HFFc6 (cell line): ENCODE results near the gene PROK2. TPM values are rescaled to one million over a fixed set of nuclear protein-coding genes. Genes with fewer than 3 reads are reported as not detected.

ENCODE experiments used
- DNase-seq: peaks from one replicate; pipeline ENCODE4 v3.0.0-alpha.2; 2018
- H3K27ac Mint-ChIP-seq: 2 replicates; pipeline ENCODE4 v1.8.0; 2020; ENCODE audit warnings: mild to moderate bottlenecking, mixed read lengths
- H3K27me3 Mint-ChIP-seq: 2 replicates; pipeline ENCODE4 v1.8.0; 2021; ENCODE audit warnings: mild to moderate bottlenecking, moderate library complexity, mixed read lengths; ENCODE audit not compliant: insufficient read depth
- H3K36me3 Mint-ChIP-seq: 2 replicates; pipeline ENCODE4 v1.8.0; 2021; ENCODE audit warnings: low read depth, mixed read lengths
- H3K4me1 Mint-ChIP-seq: 2 replicates; pipeline ENCODE4 v1.8.0; 2020; ENCODE audit warnings: low read depth, mixed read lengths
- H3K4me3 Mint-ChIP-seq: 2 replicates; pipeline ENCODE4 v1.8.0; 2020; ENCODE audit warnings: mild to moderate bottlenecking, moderate library complexity, mixed read lengths
- H3K9me3 Mint-ChIP-seq: 2 replicates; pipeline ENCODE4 v1.8.0; 2020; ENCODE audit warnings: mild to moderate bottlenecking, mixed read lengths
- long read RNA-seq: library from polyadenylated mRNA; unstranded; transcript quantifications from one replicate; pipeline ENCODE4 v2.0.0, GENCODE V29; 2019
- total RNA-seq, 6 experiments: library from RNA; stranded (reverse); fragmentation: NEBNext Ultra II Directional; extraction: Animal tissue kit (Norgen Biotek cat#: 25700); gene quantifications; 2 replicates in 1 of 6; 3 replicates in 5 of 6; pipeline ENCODE4 v1.2.3, GENCODE V29; 2021
- TF ChIP-seq, protein P1 (sequence below): fragments of 200-600 bp; sonication (generic); IDR thresholded peaks from 2 replicates; pipeline ENCODE4 v1.5.0; 2021; ENCODE audit warnings: antibody characterized with exemption, mild to moderate bottlenecking

The PROK2 gene, protein sequence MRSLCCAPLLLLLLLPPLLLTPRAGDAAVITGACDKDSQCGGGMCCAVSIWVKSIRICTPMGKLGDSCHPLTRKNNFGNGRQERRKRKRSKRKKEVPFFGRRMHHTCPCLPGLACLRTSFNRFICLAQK
- total RNA-seq: not detected
- long read RNA-seq: 0 reads

DNA sequence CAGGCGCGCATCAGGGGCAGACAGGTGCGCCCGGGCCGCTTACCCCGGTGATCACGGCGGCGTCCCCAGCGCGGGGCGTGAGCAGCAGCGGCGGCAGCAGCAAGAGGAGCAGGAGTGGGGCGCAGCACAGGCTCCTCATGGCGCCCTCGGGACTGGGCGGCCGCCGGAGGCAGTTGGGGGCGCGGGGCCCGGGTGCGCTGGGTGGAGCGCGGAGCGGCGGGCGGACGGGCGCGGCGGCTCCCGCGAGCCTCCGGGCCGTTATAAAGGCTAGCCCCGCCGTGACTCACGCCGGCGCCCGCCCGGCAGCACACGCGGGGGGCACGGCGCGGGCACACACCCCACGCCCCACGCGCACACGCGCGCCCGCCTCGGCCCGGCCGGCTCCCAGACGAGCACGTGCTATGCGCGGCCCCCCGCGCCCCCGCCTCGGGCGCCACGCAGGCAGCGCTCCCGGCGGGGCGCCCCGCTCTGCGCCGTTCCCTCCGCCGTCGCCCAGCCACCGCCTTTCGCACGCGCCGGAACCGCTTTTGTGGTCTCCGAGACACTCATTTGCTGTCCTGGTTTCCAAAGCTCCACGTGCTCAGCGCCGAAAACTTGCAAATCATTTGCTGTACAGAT, at the start of gene PROK2:
Gene PROK2, minus strand, starts transcription at position 235 of the 618 bp plus-strand sequence. Its CDS starts 96 bp downstream, at position 139.
- no peak within 1 kb of the TSS for H3K27ac Mint-ChIP-seq
- H3K4me3 Mint-ChIP-seq: no peak within 1 kb of the TSS
- no peaks in the 10 kb centered on the region for H3K9me3 Mint-ChIP-seq
- TF ChIP-seq, protein P1, sequence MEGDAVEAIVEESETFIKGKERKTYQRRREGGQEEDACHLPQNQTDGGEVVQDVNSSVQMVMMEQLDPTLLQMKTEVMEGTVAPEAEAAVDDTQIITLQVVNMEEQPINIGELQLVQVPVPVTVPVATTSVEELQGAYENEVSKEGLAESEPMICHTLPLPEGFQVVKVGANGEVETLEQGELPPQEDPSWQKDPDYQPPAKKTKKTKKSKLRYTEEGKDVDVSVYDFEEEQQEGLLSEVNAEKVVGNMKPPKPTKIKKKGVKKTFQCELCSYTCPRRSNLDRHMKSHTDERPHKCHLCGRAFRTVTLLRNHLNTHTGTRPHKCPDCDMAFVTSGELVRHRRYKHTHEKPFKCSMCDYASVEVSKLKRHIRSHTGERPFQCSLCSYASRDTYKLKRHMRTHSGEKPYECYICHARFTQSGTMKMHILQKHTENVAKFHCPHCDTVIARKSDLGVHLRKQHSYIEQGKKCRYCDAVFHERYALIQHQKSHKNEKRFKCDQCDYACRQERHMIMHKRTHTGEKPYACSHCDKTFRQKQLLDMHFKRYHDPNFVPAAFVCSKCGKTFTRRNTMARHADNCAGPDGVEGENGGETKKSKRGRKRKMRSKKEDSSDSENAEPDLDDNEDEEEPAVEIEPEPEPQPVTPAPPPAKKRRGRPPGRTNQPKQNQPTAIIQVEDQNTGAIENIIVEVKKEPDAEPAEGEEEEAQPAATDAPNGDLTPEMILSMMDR: no peak
- H3K4me1 Mint-ChIP-seq: peaks cover 6% of the 10 kb centered on the region; the same call in 1 of the 2 replicates
- DNase-seq: no peak
- H3K36me3 Mint-ChIP-seq: no peaks in the 10 kb centered on the region
- peaks cover 23% of the 10 kb centered on the region for H3K27me3 Mint-ChIP-seq

DNA sequence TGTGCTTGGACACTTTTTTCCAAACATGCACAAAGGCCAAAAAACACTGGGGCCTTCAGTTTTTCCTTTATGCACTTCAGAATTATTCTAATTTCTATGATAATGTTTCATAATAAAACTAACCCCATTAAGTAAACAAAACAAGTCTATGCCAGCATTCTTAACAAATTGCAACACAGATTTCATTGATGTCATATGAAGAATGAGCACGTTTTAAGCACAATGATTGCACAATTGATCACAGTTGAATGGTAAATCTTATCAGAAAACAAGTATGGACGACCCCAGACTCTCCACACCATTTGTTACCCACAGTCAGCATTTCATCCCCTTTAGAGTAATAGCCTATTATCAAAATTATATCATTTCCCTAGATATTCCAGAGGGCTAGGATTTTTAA, 46.7 kb upstream of the PROK2 start:
- TF ChIP-seq, protein P1: no peak
- no peaks in the 10 kb centered on the region for H3K4me1 Mint-ChIP-seq
- no peak for DNase-seq

DNA sequence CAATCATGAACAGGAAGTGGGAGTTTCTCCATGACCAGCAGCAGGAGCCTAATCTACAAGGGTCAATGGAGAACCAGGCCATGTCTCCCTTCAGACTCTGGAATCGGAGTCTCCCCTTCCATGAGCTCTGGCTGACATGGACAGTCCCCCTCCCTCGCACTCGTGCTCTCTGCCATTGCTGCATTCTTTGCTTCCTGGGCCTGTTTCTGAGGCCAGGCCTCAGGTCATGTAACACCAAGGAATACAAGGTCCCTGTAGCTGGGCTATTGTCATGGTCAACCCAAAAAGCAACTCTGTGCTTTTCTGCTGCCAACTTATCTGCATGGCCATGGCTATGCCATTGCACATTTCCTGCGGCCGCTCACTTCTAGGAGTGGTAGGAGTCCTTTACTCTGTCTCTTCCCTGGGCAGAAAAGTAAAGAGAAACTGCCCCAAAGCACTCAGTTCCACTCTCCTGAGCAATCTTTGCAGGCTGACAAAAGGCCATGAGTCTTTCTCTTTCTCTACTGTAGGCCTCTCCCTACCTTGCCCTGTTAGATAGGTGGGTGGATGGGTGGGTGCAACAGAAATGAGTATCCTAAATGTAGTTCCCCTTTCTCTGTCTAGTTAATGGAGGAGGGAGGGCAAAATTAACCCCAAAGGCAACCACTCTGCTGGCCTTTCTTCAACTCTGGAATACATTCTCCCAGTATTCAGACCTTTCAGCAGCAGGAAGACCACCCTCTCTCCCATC, 40.8 kb upstream of the PROK2 start:
- Mint-ChIP-seq H3K36me3 (no peaks in the 10 kb centered on the region), H3K4me3 (no peak overlapping the region), H3K27ac (no peak overlapping the region), H3K9me3 (no peaks in the 10 kb centered on the region), H3K27me3 (peaks cover 15% of the 10 kb centered on the region; the same call in 1 of the 2 replicates), H3K4me1 (no peaks in the 10 kb centered on the region)
- DNase-seq: no peak
- TF ChIP-seq, protein P1: no peak

More for the DNA sequence above, 46.7 kb upstream of the PROK2 start:
- no peaks in the 10 kb centered on the region for H3K36me3 Mint-ChIP-seq
- no peak overlapping the region for H3K27ac Mint-ChIP-seq
- H3K4me3 Mint-ChIP-seq: no peak overlapping the region
- no peaks in the 10 kb centered on the region for H3K9me3 Mint-ChIP-seq
- peaks cover 8% of the 10 kb centered on the region for H3K27me3 Mint-ChIP-seq

DNA sequence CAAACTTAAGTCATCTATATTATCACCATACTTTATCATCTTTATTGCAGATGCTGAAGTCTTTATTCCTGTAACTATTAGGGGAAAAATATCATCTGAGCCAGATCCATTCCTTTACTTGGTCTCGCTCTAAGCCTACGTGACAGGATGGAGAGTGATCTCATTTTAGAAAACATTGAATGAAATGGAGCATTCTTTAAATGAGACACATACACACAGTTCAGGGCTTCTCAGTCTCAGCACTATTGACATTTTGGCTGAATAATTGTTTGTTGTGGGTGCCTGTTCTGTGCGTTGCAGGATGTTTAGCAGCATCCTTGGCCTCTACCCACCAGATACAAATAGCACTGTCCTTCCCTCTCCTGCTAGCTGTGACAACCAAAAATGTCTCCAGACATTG, 36.2 kb upstream of the PROK2 start:
- Mint-ChIP-seq H3K4me3 (no peak overlapping the region), H3K4me1 (no peaks in the 10 kb centered on the region), H3K9me3 (no peaks in the 10 kb centered on the region), H3K36me3 (no peaks in the 10 kb centered on the region), H3K27ac (no peak overlapping the region), H3K27me3 (peaks cover 9% of the 10 kb centered on the region; the same call in 1 of the 2 replicates)
- DNase-seq: no peak
- TF ChIP-seq, protein P1: no peak

DNA sequence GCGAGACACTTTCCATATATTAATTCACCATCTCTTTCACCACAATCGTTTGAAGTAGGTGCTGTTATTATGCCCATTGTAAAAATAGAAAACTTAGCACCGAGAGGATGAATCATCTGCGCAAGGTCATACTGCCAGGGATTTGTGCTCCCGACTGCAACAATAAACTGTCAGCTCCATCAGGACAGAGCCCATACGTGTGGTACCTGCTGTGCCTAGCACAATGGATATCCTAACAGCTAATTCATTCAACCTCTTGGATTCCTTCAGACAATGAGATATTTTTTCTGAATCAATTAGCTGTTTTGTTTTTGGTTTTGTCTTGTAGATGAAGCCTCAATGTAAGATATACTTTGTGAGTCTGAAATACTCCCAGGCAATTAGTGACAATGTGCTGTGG, 32.3 kb upstream of the PROK2 start:
- TF ChIP-seq, protein P1: no peak
- Mint-ChIP-seq H3K9me3 (no peaks in the 10 kb centered on the region), H3K27me3 (peaks cover 8% of the 10 kb centered on the region; the same call in 1 of the 2 replicates), H3K36me3 (no peaks in the 10 kb centered on the region), H3K4me1 (no peaks in the 10 kb centered on the region), H3K4me3 (no peak overlapping the region), H3K27ac (no peak overlapping the region)
- no peak for DNase-seq
